ENCODE data around the gene TBC1D22A.
"Not testable (repeated sequence)": the region's sequence is repeated elsewhere in the genome, so short reads cannot be mapped to it uniquely, and the experiment has no call there.

- TF ChIP-seq CTCF (IDR thresholded peaks at IDR 0.05); EP300 (IDR thresholded peaks at IDR 0.05; ENCODE audit: borderline replicate concordance in 1 of 2, low read depth in 1 of 2, low read length in 1 of 2); EZH2phosphoT487 (IDR thresholded peaks at IDR 0.05; ENCODE audit: borderline replicate concordance, low read depth); SMC3 (IDR thresholded peaks at IDR 0.05; ENCODE audit: low read depth, low read length); FOXM1 (IDR thresholded peaks at IDR 0.05; ENCODE audit: low read depth); POLR2AphosphoS5 (IDR thresholded peaks at IDR 0.05; ENCODE audit: low read depth, low read length); RFX5 (IDR thresholded peaks at IDR 0.05; ENCODE audit: low read length); FOXJ3 (CRISPR knock-in tag; IDR thresholded peaks at IDR 0.05); TAF1 (IDR thresholded peaks at IDR 0.05; ENCODE audit: borderline replicate concordance, low read depth, low read length): not testable (repeated sequence)
- TF ChIP-seq, protein P1, sequence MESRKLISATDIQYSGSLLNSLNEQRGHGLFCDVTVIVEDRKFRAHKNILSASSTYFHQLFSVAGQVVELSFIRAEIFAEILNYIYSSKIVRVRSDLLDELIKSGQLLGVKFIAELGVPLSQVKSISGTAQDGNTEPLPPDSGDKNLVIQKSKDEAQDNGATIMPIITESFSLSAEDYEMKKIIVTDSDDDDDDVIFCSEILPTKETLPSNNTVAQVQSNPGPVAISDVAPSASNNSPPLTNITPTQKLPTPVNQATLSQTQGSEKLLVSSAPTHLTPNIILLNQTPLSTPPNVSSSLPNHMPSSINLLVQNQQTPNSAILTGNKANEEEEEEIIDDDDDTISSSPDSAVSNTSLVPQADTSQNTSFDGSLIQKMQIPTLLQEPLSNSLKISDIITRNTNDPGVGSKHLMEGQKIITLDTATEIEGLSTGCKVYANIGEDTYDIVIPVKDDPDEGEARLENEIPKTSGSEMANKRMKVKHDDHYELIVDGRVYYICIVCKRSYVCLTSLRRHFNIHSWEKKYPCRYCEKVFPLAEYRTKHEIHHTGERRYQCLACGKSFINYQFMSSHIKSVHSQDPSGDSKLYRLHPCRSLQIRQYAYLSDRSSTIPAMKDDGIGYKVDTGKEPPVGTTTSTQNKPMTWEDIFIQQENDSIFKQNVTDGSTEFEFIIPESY (IDR thresholded peaks at IDR 0.05; ENCODE audit: borderline replicate concordance, low read depth) = not testable (repeated sequence)
- TF ChIP-seq, protein P2, sequence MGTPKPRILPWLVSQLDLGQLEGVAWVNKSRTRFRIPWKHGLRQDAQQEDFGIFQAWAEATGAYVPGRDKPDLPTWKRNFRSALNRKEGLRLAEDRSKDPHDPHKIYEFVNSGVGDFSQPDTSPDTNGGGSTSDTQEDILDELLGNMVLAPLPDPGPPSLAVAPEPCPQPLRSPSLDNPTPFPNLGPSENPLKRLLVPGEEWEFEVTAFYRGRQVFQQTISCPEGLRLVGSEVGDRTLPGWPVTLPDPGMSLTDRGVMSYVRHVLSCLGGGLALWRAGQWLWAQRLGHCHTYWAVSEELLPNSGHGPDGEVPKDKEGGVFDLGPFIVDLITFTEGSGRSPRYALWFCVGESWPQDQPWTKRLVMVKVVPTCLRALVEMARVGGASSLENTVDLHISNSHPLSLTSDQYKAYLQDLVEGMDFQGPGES (IDR thresholded peaks at IDR 0.05; ENCODE audit: low read depth, low read length) = not testable (repeated sequence)
These were observed 378.5 kb downstream of the TBC1D22A start for GRCh38 chr22:47140975-47141374.
